Measurements from ENCODE around the gene TRAIP.

GRCh38 chr3:49799761-49800160 lies 56.6 kb downstream of the TRAIP start, which contains the start of gene CDHR4:
- TF ChIP-seq CTCF (IDR thresholded peaks at IDR 0.05) (no peak), EZH2 (IDR thresholded peaks at IDR 0.05; ENCODE audit: borderline replicate concordance, insufficient read depth, low read depth, low read length, poor library complexity, severe bottlenecking) (no peak)
